ENCODE measurements around the gene CPSF4L. TPM values are rescaled to one million over a fixed set of nuclear protein-coding genes. Genes with fewer than 3 reads are reported as not detected.

CPSF4L gene
- total and polyA plus RNA-seq, 2 of the 13 experiments (the other 11 are each of a cell fraction or from before 2014, with no cell fraction given), result 0.73 to 1.6 TPM

DNA sequence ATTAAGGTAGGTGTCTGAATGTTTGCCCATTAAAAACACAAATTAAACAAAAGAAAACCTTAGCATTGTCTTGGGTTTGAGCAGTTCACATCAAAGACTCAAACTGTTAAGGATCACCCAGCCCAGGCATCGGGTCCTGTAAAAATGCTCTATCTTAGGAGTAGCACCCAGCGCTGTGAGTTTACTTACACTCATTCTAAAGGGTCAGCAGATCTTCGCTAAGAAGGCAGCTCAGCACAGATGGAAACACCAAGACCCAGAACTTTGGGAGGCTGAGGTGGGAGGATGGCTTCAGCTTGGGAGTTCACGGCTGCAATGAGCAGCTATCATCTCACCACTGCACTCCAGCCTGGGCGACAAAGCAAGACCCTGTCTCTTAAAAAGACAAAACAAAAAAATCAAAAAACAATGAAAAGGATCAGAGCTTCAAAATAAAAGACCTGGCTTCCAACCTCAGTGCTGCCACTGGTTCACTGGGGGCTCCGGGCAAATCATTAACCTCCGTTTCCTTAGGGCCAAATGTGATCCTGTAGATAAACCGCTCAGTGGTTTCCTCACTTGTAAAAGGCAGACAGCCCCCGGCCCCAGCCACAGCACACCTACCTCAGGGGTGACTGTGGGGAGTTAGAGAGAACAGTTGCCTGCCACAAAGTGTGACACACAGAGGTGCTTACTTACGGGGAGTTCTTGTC lies 57.7 kb downstream of the CPSF4L start (continued):
- TF ChIP-seq SNAI1 (CRISPR knock-in tag; IDR thresholded peaks at IDR 0.05; ENCODE audit: borderline replicate concordance) (0 out of 2 replicates have a peak, but pooled peaks have one; percentile 47), RBM22 (optimal IDR thresholded peaks at IDR 0.05; ENCODE audit: low read length) (peak; percentile 37), SAP130 (CRISPR knock-in tag; IDR thresholded peaks at IDR 0.05; ENCODE audit: low read depth) (peak; percentile 60), MIXL1 (CRISPR knock-in tag; IDR thresholded peaks at IDR 0.05) (no peak; the same call in 1 of the 2 replicates), ATF6 (CRISPR knock-in tag; conservative IDR thresholded peaks at IDR 0.05) (0 out of 2 replicates have a peak, but pooled peaks have one; percentile 66), HNF4G (IDR thresholded peaks at IDR 0.05; ENCODE audit: borderline replicate concordance, low read depth, low read length) (0 out of 2 replicates have a peak, but pooled peaks have one; percentile 8), HNF4G (CRISPR knock-in tag; IDR thresholded peaks at IDR 0.05; ENCODE audit: borderline replicate concordance, low read depth) (no peak), AGO1 (IDR thresholded peaks at IDR 0.05; ENCODE audit: low read depth, low read length, poor library complexity, severe bottlenecking) (no peak), RFXAP (CRISPR knock-in tag; IDR thresholded peaks at IDR 0.05; ENCODE audit: borderline replicate concordance) (0 out of 2 replicates have a peak, but pooled peaks have one; percentile 49), TFDP2 (CRISPR knock-in tag; IDR thresholded peaks at IDR 0.05) (0 out of 2 replicates have a peak, but pooled peaks have one; percentile 14)
- TF ChIP-seq, protein P1, sequence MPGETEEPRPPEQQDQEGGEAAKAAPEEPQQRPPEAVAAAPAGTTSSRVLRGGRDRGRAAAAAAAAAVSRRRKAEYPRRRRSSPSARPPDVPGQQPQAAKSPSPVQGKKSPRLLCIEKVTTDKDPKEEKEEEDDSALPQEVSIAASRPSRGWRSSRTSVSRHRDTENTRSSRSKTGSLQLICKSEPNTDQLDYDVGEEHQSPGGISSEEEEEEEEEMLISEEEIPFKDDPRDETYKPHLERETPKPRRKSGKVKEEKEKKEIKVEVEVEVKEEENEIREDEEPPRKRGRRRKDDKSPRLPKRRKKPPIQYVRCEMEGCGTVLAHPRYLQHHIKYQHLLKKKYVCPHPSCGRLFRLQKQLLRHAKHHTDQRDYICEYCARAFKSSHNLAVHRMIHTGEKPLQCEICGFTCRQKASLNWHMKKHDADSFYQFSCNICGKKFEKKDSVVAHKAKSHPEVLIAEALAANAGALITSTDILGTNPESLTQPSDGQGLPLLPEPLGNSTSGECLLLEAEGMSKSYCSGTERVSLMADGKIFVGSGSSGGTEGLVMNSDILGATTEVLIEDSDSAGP (CRISPR knock-in tag; IDR thresholded peaks at IDR 0.05; ENCODE audit: borderline replicate concordance), result 0 out of 2 replicates have a peak, but pooled peaks have one; percentile 2
- TF ChIP-seq, protein P2, sequence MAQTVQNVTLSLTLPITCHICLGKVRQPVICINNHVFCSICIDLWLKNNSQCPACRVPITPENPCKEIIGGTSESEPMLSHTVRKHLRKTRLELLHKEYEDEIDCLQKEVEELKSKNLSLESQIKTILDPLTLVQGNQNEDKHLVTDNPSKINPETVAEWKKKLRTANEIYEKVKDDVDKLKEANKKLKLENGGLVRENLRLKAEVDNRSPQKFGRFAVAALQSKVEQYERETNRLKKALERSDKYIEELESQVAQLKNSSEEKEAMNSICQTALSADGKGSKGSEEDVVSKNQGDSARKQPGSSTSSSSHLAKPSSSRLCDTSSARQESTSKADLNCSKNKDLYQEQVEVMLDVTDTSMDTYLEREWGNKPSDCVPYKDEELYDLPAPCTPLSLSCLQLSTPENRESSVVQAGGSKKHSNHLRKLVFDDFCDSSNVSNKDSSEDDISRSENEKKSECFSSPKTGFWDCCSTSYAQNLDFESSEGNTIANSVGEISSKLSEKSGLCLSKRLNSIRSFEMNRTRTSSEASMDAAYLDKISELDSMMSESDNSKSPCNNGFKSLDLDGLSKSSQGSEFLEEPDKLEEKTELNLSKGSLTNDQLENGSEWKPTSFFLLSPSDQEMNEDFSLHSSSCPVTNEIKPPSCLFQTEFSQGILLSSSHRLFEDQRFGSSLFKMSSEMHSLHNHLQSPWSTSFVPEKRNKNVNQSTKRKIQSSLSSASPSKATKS (CRISPR knock-in tag; IDR thresholded peaks at IDR 0.05), result no peak
- TF ChIP-seq, protein P3, sequence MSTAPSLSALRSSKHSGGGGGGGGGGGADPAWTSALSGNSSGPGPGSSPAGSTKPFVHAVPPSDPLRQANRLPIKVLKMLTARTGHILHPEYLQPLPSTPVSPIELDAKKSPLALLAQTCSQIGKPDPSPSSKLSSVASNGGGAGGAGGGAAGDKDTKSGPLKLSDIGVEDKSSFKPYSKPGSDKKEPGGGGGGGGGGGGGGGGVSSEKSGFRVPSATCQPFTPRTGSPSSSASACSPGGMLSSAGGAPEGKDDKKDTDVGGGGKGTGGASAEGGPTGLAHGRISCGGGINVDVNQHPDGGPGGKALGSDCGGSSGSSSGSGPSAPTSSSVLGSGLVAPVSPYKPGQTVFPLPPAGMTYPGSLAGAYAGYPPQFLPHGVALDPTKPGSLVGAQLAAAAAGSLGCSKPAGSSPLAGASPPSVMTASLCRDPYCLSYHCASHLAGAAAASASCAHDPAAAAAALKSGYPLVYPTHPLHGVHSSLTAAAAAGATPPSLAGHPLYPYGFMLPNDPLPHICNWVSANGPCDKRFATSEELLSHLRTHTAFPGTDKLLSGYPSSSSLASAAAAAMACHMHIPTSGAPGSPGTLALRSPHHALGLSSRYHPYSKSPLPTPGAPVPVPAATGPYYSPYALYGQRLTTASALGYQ (CRISPR knock-in tag; IDR thresholded peaks at IDR 0.05), result peak; percentile 13; the same call in 1 of the 2 replicates

Measured in HepG2 (cell line).